DMS 273 (cell line): Measurements from ENCODE around the gene RANBP9.

ENCODE experiments used
- DNase-seq: peaks from one replicate; lab custom pipeline; 2025; ENCODE audit not compliant: unreplicated experiment; lab: John Stamatoyannopoulos, UW

The RANBP9 gene

GRCh38 chr6:13572240-13572639 is 139.4 kb downstream of the RANBP9 start:
- no peak for DNase-seq
